GM19023 (cell line): ENCODE measurements around the gene DSG2.

Source experiments
- ATAC-seq: cut with Tn5 transposase; IDR thresholded peaks from one replicate; pipeline ENCODE4 v1.9.1; 2021; ENCODE audit warnings: mild to moderate bottlenecking, moderate library complexity; ENCODE audit not compliant: unreplicated experiment

Gene DSG2

DNA sequence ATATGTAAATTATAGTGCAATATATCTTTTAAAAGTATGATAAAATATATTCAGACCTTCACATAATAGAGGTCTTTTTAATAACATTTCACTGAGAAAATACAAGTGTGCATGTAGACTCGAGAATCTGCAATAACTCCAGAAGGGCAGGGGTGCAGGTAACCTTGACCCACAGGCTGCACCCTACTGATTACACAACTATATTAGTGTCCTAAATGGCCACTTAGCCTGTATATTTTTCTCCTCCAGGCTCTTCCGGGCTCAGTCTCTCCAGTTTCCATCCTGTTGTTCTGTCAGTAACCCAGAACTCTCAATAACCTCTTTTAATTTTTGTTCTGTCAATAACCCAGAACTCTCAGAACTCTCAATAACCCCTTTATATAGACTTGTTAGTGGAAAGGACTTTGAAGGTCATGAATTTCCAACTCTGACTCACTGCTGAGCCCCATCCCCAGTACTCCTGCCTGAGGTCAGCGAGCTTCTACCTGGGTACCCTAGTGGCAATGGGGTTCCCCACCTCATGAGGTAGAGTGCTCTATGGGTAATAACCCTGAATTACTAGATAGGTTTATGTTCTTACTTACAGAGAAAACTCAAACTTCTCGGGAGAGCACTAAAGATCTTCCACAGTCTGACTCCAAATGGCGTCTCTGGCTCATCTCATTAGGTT, 85.3 kb downstream of the DSG2 start:
- no peak for ATAC-seq

DNA sequence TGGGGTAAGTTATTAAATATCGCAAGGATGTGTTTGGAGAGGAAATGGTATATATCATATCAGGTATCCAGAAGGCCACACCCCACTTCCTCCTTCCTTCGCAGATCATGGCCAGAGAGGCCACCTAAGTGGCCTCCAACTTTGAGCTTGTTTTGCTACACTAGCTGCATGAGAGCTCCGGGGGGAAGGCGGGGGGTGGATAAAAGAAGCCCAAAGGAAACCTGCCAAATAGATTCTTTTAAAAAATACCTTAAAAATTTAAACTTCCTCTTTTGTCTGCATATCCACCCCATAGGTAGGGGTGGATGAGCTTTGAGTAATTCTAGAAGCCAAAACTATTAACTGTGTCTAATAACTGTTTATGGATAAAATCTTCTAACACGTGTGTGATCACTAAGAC, 88.0 kb downstream of the DSG2 start:
- ATAC-seq: no peak

DNA sequence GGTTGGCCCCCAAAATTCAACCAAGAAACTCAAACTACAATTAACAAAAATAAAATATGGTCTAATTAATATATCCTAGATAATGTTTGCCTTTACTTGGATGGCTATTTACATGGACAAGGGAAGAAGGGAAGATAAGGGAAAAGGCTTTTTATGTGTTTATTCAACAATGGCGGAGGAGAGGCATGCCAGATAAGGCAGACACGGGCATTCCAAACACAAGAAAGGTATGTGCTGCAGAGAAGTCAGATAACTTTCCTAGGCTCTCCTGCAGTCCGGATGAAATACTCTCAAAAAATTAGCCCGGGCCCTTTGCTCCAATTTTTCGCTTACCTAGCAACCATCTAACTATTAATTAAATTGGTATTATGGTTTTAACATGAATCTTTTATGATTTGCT, 88.6 kb downstream of the DSG2 start:
- no peak for ATAC-seq

DNA sequence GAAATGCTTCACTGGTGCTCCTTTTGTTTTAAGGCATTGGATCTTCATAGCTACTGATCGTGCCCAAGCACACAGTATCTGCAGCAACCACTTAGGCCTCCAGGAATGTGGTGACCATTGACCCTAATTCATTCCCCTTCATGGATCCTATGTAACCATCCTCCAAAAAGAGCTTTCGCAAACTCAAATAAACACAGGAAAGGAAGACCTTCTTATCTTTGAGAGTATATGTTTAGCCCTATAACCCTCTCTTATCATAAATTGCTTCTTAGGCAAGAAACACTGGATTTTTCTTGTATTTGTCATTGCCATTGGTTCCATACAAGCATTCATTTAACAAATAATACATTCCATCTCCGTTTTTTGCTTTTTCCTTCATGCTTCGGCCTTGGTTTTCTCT, 89.6 kb downstream of the DSG2 start:
- no peak for ATAC-seq

DNA sequence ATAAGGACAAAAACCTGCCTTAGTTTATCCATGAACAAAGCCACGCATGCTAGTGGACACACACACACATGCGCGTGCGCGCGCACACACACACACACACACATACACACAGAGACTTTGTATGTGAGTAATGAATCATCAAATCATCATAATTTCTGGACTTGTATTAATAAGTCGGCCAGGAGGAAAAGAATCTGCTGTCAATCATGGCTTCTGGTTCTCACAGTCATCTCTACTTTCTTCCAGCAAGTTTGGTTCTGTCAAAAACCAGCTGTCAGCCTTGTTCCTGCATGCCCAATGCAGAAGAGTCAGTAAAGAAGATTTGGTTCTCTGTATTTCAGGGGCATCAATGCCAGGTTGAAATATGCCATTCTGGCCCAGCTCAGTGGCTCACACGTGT, 92.6 kb downstream of the DSG2 start:
- ATAC-seq: no peak

DNA sequence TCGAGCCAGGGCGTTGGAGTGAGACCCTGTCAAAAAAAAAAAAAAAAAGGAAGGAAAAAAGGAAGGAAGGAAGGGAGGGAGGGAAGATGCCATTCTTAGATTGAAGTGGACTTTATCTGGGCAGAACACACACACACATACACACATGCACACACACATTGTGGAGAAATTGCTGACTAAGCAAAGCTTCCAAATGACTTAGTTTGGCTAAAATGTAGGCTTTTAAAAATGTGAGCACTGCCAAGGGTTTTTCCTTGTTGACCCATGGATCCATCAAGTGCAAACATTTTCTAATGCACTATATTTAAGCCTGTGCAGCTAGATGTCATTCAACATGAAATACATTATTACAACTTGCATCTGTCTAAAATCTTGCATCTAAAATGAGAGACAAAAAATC, 93.1 kb downstream of the DSG2 start:
- ATAC-seq: no peak

DNA sequence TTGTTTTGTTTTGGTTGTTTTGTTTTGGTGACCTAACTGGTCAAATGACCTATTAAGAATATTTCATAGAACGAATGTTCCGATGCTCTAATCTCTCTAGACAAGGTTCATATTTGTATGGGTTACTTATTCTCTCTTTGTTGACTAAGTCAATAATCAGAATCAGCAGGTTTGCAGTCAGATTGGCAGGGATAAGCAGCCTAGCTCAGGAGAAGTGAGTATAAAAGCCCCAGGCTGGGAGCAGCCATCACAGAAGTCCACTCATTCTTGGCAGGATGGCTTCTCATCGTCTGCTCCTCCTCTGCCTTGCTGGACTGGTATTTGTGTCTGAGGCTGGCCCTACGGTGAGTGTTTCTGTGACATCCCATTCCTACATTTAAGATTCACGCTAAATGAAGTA, 93.7 kb downstream of the DSG2 start, which contains the start of gene TTR:
Gene TTR, plus strand, starts transcription at position 250 of the 400 bp plus-strand sequence. Its CDS starts 26 bp downstream, at position 276.
- no peak for ATAC-seq

DNA sequence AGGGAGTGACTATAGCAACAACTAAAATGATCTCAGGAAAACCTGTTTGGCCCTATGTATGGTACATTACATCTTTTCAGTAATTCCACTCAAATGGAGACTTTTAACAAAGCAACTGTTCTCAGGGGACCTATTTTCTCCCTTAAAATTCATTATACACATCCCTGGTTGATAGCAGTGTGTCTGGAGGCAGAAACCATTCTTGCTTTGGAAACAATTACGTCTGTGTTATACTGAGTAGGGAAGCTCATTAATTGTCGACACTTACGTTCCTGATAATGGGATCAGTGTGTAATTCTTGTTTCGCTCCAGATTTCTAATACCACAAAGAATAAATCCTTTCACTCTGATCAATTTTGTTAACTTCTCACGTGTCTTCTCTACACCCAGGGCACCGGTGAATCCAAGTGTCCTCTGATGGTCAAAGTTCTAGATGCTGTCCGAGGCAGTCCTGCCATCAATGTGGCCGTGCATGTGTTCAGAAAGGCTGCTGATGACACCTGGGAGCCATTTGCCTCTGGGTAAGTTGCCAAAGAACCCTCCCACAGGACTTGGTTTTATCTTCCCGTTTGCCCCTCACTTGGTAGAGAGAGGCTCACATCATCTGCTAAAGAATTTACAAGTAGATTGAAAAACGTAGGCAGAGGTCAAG, 94.7 kb downstream of the DSG2 start:
- no peak for ATAC-seq

DNA sequence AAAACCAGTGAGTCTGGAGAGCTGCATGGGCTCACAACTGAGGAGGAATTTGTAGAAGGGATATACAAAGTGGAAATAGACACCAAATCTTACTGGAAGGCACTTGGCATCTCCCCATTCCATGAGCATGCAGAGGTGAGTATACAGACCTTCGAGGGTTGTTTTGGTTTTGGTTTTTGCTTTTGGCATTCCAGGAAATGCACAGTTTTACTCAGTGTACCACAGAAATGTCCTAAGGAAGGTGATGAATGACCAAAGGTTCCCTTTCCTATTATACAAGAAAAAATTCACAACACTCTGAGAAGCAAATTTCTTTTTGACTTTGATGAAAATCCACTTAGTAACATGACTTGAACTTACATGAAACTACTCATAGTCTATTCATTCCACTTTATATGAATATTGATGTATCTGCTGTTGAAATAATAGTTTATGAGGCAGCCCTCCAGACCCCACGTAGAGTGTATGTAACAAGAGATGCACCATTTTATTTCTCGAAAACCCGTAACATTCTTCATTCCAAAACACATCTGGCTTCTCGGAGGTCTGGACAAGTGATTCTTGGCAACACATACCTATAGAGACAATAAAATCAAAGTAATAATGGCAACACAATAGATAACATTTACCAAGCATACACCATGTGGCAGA, 97.3 kb downstream of the DSG2 start:
- ATAC-seq: no peak

DNA sequence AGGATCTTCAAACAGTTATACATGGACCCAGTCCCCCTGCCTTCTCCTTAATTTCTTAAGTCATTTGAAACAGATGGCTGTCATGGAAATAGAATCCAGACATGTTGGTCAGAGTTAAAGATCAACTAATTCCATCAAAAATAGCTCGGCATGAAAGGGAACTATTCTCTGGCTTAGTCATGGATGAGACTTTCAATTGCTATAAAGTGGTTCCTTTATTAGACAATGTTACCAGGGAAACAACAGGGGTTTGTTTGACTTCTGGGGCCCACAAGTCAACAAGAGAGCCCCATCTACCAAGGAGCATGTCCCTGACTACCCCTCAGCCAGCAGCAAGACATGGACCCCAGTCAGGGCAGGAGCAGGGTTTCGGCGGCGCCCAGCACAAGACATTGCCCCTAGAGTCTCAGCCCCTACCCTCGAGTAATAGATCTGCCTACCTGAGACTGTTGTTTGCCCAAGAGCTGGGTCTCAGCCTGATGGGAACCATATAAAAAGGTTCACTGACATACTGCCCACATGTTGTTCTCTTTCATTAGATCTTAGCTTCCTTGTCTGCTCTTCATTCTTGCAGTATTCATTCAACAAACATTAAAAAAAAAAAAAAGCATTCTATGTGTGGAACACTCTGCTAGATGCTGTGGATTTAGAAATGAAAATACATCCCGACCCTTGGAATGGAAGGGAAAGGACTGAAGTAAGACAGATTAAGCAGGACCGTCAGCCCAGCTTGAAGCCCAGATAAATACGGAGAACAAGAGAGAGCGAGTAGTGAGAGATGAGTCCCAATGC, 98.3 kb downstream of the DSG2 start:
- ATAC-seq: no peak

DNA sequence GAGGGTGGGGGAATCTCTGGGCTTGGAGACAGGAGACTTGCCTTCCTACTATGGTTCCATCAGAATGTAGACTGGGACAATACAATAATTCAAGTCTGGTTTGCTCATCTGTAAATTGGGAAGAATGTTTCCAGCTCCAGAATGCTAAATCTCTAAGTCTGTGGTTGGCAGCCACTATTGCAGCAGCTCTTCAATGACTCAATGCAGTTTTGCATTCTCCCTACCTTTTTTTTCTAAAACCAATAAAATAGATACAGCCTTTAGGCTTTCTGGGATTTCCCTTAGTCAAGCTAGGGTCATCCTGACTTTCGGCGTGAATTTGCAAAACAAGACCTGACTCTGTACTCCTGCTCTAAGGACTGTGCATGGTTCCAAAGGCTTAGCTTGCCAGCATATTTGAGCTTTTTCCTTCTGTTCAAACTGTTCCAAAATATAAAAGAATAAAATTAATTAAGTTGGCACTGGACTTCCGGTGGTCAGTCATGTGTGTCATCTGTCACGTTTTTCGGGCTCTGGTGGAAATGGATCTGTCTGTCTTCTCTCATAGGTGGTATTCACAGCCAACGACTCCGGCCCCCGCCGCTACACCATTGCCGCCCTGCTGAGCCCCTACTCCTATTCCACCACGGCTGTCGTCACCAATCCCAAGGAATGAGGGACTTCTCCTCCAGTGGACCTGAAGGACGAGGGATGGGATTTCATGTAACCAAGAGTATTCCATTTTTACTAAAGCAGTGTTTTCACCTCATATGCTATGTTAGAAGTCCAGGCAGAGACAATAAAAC, 100.2 kb downstream of the DSG2 start:
- ATAC-seq: no peak
